Thyroid gland (tissue), 4 donors: ENCODE data around the gene CEP350.

Experiments used
- POLR2A ChIP-seq, 2 donors: fragments of 450-650 bp; IDR thresholded peaks; one replicate each; pipeline ENCODE4 v1.6.1; 2017; ENCODE audit warnings: antibody characterized with exemption in 2 of 2, mild to moderate bottlenecking in 2 of 2, moderate library complexity in 1 of 2
- TF ChIP-seq, protein P1 (sequence below), 6 experiments: fragments of 200-600 bp in 3 of 6; fragments of 450-650 bp in 3 of 6; sonication (generic) in 3 of 6; IDR thresholded peaks; one replicate each; pipeline ENCODE4 v1.5.1; 2016 to 2019; ENCODE audit warnings: antibody characterized with exemption in 6 of 6, mild to moderate bottlenecking in 2 of 6, inconsistent platforms in 1 of 6, moderate library complexity in 1 of 6

DNA sequence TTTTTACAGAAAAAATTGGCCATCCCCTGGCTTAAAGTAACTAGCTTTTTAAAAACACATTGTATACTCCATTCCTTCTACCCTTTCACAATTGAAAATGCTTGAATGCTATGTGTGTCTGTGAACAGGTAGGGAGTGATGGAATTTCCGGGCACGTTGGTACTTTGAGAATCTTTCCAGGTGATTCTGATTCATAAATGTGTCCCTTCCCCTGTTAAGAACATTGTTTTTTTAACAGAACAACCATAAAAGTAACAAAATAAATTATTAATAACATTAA, 142.7 kb downstream of the CEP350 start:
- TF ChIP-seq, protein P1, sequence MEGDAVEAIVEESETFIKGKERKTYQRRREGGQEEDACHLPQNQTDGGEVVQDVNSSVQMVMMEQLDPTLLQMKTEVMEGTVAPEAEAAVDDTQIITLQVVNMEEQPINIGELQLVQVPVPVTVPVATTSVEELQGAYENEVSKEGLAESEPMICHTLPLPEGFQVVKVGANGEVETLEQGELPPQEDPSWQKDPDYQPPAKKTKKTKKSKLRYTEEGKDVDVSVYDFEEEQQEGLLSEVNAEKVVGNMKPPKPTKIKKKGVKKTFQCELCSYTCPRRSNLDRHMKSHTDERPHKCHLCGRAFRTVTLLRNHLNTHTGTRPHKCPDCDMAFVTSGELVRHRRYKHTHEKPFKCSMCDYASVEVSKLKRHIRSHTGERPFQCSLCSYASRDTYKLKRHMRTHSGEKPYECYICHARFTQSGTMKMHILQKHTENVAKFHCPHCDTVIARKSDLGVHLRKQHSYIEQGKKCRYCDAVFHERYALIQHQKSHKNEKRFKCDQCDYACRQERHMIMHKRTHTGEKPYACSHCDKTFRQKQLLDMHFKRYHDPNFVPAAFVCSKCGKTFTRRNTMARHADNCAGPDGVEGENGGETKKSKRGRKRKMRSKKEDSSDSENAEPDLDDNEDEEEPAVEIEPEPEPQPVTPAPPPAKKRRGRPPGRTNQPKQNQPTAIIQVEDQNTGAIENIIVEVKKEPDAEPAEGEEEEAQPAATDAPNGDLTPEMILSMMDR (IDR thresholded peaks at IDR 0.05), result no peak
- no peak for TF ChIP-seq POLR2A (IDR thresholded peaks at IDR 0.05)
